Astrocyte of the spinal cord (primary cell): ENCODE measurements around the gene MBP.

Experiments used
- DNase-seq: peaks from one replicate; pipeline ENCODE4 v3.0.0; 2011; ENCODE audit warnings: low read depth, low spot score
- H3K4me3 ChIP-seq: 2 replicates; pipeline ENCODE4 v1.5.1; 2011; ENCODE audit warnings: low read depth, mild to moderate bottlenecking, low read length, moderate library complexity
- CTCF ChIP-seq: IDR thresholded peaks from 2 replicates; pipeline ENCODE4 v1.5.1; 2012; ENCODE audit warnings: low read depth, mild to moderate bottlenecking, low read length, inconsistent platforms
- in situ Hi-C: cut with HindIII; loops from 2 replicates; pipeline ENCODE4 v1.10.0; 2017; ENCODE audit warnings: low sequenced_read_pairs

The MBP gene

DNA sequence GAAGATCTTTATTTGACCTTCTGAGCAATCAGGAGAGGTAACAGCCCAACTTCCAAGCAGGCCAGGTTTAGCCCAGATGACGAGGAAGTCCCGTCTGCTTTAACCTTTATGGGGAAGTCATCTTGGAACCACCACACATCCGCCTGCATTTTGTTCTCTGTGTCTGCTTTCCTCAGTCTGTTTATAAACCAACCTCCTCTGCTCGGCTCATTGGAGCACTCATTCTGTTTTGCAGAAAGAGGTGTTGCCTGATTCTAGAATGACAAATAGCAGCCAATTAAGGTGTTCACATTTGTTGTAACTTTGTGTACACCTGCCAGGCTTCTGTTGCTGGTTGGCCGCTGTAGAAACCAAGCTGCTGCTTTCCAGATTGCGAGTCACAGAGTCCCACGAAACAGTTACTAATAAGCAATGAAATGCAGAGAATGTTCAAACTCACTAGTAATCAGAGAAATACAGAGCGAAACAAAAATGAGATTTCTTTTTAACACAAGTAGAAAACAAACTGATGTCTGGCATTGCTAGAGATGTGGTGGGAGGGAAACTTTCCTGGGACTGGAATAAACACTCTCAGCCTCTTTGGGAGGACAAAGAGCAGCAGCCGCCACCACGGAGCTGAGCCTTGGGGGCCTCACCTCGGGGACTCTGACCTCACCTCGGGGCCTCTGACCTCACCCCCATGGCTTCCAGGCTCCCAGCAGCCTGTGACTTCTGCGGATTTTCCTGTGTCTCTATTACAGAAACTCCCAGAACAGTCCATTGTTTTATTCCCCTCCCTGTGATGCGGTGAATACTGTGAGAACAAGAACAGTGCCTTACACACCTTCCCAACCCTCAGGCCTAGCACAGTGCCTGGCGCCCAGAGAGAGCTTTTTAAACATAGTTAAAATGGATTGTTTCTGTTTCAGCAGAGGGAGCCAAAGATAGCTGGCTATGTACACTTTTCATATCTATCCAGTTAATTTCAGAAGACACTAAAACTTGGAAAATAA, 64.0 kb downstream of the MBP start:
- H3K4me3 ChIP-seq = no peak overlapping the region
- in situ Hi-C loops = no loop called here

GRCh38 chr18:77067291-77068061, 65.1 kb downstream of the MBP start:
- H3K4me3 ChIP-seq = no peak overlapping the region
- in situ Hi-C loops = no loop called here
- peak; percentile 96 for DNase-seq
- peak; percentile 7 for TF ChIP-seq CTCF

More for the DNA sequence above, 64.0 kb downstream of the MBP start:
- peak; percentile 33 for TF ChIP-seq CTCF
- DNase-seq = peak; percentile 53

- no peak for DNase-seq
- no peak overlapping the region for H3K4me3 ChIP-seq
- no peak for TF ChIP-seq CTCF
- in situ Hi-C loops = no loop called here
These were observed 65.9 kb downstream of the MBP start for GRCh38 chr18:77066689-77067088.

DNA sequence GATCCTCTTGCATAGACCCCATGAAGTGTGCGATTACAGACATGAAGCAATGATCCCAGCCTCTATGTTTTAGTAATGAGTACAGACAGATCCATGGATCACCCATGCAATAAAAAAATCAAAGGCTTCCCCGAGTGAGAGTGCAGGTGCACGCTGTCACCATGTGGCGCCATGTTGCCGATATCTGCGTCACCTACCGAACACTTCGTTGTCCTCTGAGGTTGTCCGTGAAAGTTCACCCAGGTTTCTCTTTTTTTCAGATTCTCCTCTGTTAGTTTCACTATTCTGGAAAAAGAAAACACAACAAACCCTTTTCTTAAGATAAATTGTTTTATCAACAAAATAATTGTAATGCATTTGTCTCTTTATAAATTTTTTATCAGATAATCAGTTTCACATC, 66.5 kb downstream of the MBP start:
- no peak for DNase-seq
- TF ChIP-seq CTCF = no peak
- in situ Hi-C loops = no loop called here
- no peak overlapping the region for H3K4me3 ChIP-seq

GRCh38 chr18:77065221-77065981, 67.2 kb downstream of the MBP start:
- in situ Hi-C loops = no loop called here
- peak; percentile 94 for DNase-seq
- TF ChIP-seq CTCF = no peak
- no peak overlapping the region for H3K4me3 ChIP-seq

- no peak overlapping the region for H3K4me3 ChIP-seq
- DNase-seq = peak; percentile 81
- TF ChIP-seq CTCF = no peak
- in situ Hi-C loops = no loop called here
These were observed 69.3 kb downstream of the MBP start for GRCh38 chr18:77063260-77063659.
